Stimulated activated CD4-positive, alpha-beta T cell treated with anti-CD3 and anti-CD28 coated beads, Interleukin-1b, Interleukin-23, amount 100 ng/mL, for 48 hours (primary cell): ENCODE data around the gene CEP120.
"Not testable (repeated sequence)": the region's sequence is repeated elsewhere in the genome, so short reads cannot be mapped to it uniquely, and the experiment has no call there.

ENCODE experiments used
- DNase-seq: peaks from one replicate; pipeline ENCODE4 v3.0.0-alpha.2; 2020

CEP120 gene

GRCh38 chr5:123423278-123424149, at the start of gene CEP120:
TSS of gene CEP120 (minus strand) at chr5:123423403. CDS start at chr5:123422998, 405 bp downstream.
- DNase-seq, result peak; percentile 97

- no peak for DNase-seq
Observed at GRCh38 chr5:123472150-123472924, 49.1 kb upstream of the CEP120 start.

GRCh38 chr5:123471385-123471784, 48.2 kb upstream of the CEP120 start:
- no peak for DNase-seq

- not testable (repeated sequence) for DNase-seq
Observed at GRCh38 chr5:123466839-123467238, 43.6 kb upstream of the CEP120 start.

GRCh38 chr5:123460296-123460729, 37.1 kb upstream of the CEP120 start:
- peak; percentile 50 for DNase-seq

- DNase-seq, result not testable (repeated sequence)
Observed at GRCh38 chr5:123458994-123459393, 35.8 kb upstream of the CEP120 start.

- no peak for DNase-seq
Observed at GRCh38 chr5:123456242-123456641, 33.0 kb upstream of the CEP120 start.

- DNase-seq, result no peak
Observed at GRCh38 chr5:123455640-123456039, 32.4 kb upstream of the CEP120 start.

- no peak for DNase-seq
Observed at GRCh38 chr5:123455095-123455494, 31.9 kb upstream of the CEP120 start.

GRCh38 chr5:123454259-123454911, 31.2 kb upstream of the CEP120 start:
- DNase-seq, result no peak

GRCh38 chr5:123452401-123452800, 29.2 kb upstream of the CEP120 start:
- DNase-seq, result no peak

GRCh38 chr5:123451047-123451446, 27.8 kb upstream of the CEP120 start:
- DNase-seq, result no peak

GRCh38 chr5:123450640-123451039, 27.4 kb upstream of the CEP120 start:
- no peak for DNase-seq

- DNase-seq, result no peak
Observed at GRCh38 chr5:123450114-123450513, 26.9 kb upstream of the CEP120 start.

- DNase-seq, result no peak
Observed at GRCh38 chr5:123449424-123449974, 26.3 kb upstream of the CEP120 start.

GRCh38 chr5:123448743-123449142, 25.5 kb upstream of the CEP120 start:
- no peak for DNase-seq

- no peak for DNase-seq
Observed at GRCh38 chr5:123448017-123448617, 24.9 kb upstream of the CEP120 start.

GRCh38 chr5:123444016-123444415, 20.8 kb upstream of the CEP120 start:
- no peak for DNase-seq

GRCh38 chr5:123441408-123441807, 18.2 kb upstream of the CEP120 start:
- peak; percentile 81 for DNase-seq

GRCh38 chr5:123440456-123441181, 17.4 kb upstream of the CEP120 start:
- no peak for DNase-seq

- no peak for DNase-seq
Observed at GRCh38 chr5:123439709-123440108, 16.5 kb upstream of the CEP120 start.

- no peak for DNase-seq
Observed at GRCh38 chr5:123438902-123439301, 15.7 kb upstream of the CEP120 start.
